ENCODE measurements around the gene NACC1. TPM values are rescaled to one million over a fixed set of nuclear protein-coding genes. Genes with fewer than 3 reads are reported as not detected.
A peak's percentile ranks its signal among the peaks of the same experiment; 100 is the strongest.
"Not testable (repeated sequence)": the region's sequence is repeated elsewhere in the genome, so short reads cannot be mapped to it uniquely, and the experiment has no call there.

The NACC1 gene
- total RNA-seq, 1 donor from 2014 or later, result 10.4 TPM

DNA sequence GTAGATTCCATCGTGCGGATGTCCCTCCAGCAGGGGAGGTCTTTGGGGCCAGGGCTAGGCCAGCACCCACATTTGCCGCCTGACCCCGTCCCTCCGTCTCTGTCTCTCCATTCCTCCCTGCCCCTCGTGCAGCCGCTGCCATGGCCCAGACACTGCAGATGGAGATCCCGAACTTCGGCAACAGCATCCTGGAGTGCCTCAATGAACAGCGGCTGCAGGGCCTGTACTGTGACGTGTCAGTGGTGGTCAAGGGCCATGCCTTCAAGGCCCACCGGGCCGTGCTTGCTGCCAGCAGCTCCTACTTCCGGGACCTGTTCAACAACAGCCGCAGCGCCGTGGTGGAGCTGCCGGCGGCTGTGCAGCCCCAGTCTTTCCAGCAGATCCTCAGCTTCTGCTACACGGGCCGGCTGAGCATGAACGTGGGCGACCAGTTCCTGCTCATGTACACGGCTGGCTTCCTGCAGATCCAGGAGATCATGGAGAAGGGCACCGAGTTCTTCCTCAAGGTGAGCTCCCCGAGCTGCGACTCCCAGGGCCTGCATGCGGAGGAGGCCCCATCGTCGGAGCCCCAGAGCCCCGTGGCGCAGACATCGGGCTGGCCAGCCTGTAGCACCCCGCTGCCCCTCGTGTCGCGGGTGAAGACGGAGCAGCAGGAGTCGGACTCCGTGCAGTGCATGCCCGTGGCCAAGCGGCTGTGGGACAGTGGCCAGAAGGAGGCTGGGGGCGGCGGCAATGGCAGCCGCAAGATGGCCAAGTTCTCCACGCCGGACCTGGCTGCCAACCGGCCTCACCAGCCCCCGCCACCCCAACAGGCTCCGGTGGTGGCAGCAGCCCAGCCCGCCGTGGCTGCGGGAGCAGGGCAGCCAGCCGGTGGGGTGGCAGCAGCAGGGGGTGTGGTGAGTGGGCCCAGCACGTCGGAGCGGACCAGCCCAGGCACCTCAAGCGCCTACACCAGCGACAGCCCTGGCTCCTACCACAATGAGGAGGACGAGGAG is 17.3 kb downstream of the NACC1 start:
- peaks cover 30 to 35% (median 33%) of the 10 kb centered on the region in 3 donors for H3K36me3 ChIP-seq (ENCODE audit: control insufficient read depth in 3 of 3, insufficient read depth in 3 of 3, low read length in 3 of 3)
- peaks cover 0 to 4% (median 0%) of the 10 kb centered on the region in 3 donors for H3K4me1 ChIP-seq (ENCODE audit: control insufficient read depth in 3 of 3, insufficient read depth in 3 of 3, low read length in 3 of 3)
- H3K9ac ChIP-seq (ENCODE audit: low read depth in 1 of 3, low read length in 3 of 3), result peak overlapping the region in 1 of 3 donors; percentile 20
- no peaks in the 10 kb centered on the region for H3K9me3 ChIP-seq (ENCODE audit: control insufficient read depth in 3 of 3, low read length in 3 of 3)
- H3K27ac ChIP-seq (ENCODE audit: low read depth, low read length), result no peak overlapping the region
- H3K27me3 ChIP-seq (ENCODE audit: control insufficient read depth in 3 of 3, insufficient read depth in 3 of 3, low read length in 3 of 3), result no peaks in the 10 kb centered on the region
- no peak overlapping the region for H3K4me3 ChIP-seq (ENCODE audit: low read length in 3 of 3)

DNA sequence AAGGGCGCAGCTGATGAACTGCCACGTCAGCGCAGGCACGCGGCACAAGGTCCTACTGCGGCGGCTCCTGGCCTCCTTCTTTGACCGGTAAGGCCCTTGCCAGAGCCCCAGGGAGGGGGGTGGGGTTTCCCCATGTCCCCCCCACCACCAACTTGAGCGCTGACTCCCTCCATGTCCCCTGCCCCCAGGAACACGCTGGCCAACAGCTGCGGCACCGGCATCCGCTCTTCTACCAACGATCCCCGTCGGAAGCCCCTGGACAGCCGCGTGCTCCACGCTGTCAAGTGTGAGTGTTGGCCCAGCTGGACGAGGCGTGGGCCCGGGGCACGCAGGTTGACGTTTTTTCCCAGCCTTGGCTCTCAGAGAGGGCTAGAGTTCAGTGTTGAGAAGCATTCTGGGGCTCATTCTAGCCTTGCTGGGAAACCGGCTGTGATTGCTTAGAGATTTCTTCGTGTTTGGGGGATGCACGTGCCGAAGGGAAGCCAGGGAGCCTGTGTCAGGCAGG is 19.3 kb downstream of the NACC1 start:
- H3K27ac ChIP-seq (ENCODE audit: low read depth, low read length), result no peak overlapping the region
- H3K4me1 ChIP-seq (ENCODE audit: control insufficient read depth in 3 of 3, insufficient read depth in 3 of 3, low read length in 3 of 3), result peaks cover 0 to 4% (median 0%) of the 10 kb centered on the region in 3 donors
- H3K4me3 ChIP-seq (ENCODE audit: low read length in 3 of 3), result no peak overlapping the region
- peaks cover 33 to 36% (median 36%) of the 10 kb centered on the region in 3 donors for H3K36me3 ChIP-seq (ENCODE audit: control insufficient read depth in 3 of 3, insufficient read depth in 3 of 3, low read length in 3 of 3)
- H3K9ac ChIP-seq (ENCODE audit: low read depth in 1 of 3, low read length in 3 of 3), result no peak overlapping the region
- no peaks in the 10 kb centered on the region for H3K9me3 ChIP-seq (ENCODE audit: control insufficient read depth in 3 of 3, low read length in 3 of 3)
- H3K27me3 ChIP-seq (ENCODE audit: control insufficient read depth in 3 of 3, insufficient read depth in 3 of 3, low read length in 3 of 3), result no peaks in the 10 kb centered on the region

DNA sequence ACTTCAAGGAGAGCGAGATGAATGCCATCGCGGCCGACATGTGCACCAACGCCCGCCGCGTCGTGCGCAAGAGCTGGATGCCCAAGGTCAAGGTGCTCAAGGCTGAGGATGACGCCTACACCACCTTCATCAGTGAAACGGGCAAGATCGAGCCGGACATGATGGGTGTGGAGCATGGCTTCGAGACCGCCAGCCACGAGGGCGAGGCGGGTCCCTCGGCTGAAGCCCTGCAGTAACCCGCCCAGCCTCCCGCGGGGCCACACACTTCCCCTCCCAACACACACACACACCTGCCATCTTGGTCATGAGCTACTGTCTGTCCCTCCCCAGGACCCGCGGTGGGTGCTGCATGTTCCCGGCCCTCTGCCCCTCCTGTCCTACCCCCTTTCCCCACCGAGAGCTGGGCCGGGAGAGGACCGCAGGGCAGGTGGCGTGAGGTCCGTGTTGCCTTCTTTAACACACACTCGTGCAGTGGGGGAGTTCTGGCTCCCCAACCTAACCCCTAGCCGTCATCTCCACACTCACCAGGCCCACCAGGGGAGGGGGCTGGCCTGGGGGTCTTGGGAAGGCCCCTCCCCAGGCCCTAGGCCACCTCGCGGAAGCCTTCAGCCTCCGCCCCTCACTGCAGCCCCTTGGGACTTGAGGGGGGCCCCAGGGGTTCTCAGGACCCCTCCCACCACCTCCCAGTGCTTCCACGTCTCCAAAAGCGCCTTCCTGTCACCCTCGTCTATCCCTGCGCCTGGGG is 20.3 kb downstream of the NACC1 start:
- H3K4me1 ChIP-seq (ENCODE audit: control insufficient read depth in 3 of 3, insufficient read depth in 3 of 3, low read length in 3 of 3), result peaks cover 0 to 4% (median 4%) of the 10 kb centered on the region in 3 donors
- no peaks in the 10 kb centered on the region for H3K27me3 ChIP-seq (ENCODE audit: control insufficient read depth in 3 of 3, insufficient read depth in 3 of 3, low read length in 3 of 3)
- no peak overlapping the region for H3K27ac ChIP-seq (ENCODE audit: low read depth, low read length)
- H3K9me3 ChIP-seq (ENCODE audit: control insufficient read depth in 3 of 3, low read length in 3 of 3), result no peaks in the 10 kb centered on the region
- H3K36me3 ChIP-seq (ENCODE audit: control insufficient read depth in 3 of 3, insufficient read depth in 3 of 3, low read length in 3 of 3), result peaks cover 34 to 36% (median 35%) of the 10 kb centered on the region in 3 donors
- no peak overlapping the region for H3K4me3 ChIP-seq (ENCODE audit: low read length in 3 of 3)
- H3K9ac ChIP-seq (ENCODE audit: low read depth in 1 of 3, low read length in 3 of 3), result no peak overlapping the region

DNA sequence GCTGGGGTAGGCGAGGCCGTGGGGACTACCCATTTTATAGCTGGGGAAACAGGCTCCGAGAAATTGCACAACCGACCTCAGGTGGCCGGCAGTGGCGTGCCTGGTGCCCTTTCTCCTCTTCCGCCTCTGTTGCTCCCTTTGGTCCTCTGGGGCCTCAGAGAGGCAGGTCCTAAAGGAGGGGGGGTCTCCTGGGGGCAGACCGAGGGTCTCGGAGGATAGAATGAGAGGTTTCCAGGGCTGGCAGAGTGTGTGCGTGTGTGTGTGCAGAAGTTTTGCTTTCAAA is 20.8 kb downstream of the NACC1 start:
- no peak overlapping the region for H3K4me3 ChIP-seq (ENCODE audit: low read length in 3 of 3)
- peaks cover 34 to 39% (median 38%) of the 10 kb centered on the region in 3 donors for H3K36me3 ChIP-seq (ENCODE audit: control insufficient read depth in 3 of 3, insufficient read depth in 3 of 3, low read length in 3 of 3)
- H3K27me3 ChIP-seq (ENCODE audit: control insufficient read depth in 3 of 3, insufficient read depth in 3 of 3, low read length in 3 of 3), result no peaks in the 10 kb centered on the region
- H3K4me1 ChIP-seq (ENCODE audit: control insufficient read depth in 3 of 3, insufficient read depth in 3 of 3, low read length in 3 of 3), result peaks cover 0 to 4% (median 4%) of the 10 kb centered on the region in 3 donors
- no peak overlapping the region for H3K27ac ChIP-seq (ENCODE audit: low read depth, low read length)
- no peaks in the 10 kb centered on the region for H3K9me3 ChIP-seq (ENCODE audit: control insufficient read depth in 3 of 3, low read length in 3 of 3)
- H3K9ac ChIP-seq (ENCODE audit: low read depth in 1 of 3, low read length in 3 of 3), result no peak overlapping the region

DNA sequence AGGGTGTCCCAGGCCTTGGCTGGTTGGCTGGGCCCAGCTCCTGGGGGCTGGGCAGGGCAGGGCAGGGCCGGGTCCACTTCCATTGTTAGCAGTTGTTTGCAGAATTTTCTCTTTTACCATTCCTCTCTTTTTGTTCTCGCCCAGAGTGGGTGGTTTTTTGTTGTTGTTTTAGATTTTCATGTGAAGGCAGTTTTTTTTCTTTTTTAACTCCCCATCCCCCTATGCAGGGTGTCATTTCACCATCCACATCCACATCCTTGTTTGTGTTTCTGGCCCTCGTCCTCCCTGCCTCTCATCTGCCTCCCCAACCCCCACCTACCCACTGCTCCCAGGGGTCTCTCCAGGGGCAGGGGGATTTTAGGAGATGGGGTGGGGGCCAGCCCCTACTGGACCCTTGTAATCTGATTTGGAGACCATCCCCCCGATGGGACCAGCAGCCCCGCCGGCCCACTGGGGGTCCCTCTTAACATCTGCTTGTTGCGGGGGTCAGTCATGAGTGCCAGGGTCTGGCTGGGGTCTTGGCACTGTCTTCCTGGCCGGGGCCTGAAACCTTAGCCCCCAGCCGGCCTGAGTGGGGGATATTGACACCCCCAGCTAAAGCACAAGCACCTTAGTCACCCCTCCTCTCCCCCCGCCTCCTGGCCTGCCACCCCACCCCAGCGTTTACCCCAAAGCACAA is 21.7 kb downstream of the NACC1 start:
- no peaks in the 10 kb centered on the region for H3K27me3 ChIP-seq (ENCODE audit: control insufficient read depth in 3 of 3, insufficient read depth in 3 of 3, low read length in 3 of 3)
- no peaks in the 10 kb centered on the region for H3K9me3 ChIP-seq (ENCODE audit: control insufficient read depth in 3 of 3, low read length in 3 of 3)
- H3K9ac ChIP-seq (ENCODE audit: low read depth in 1 of 3, low read length in 3 of 3), result no peak overlapping the region
- H3K27ac ChIP-seq (ENCODE audit: low read depth, low read length), result no peak overlapping the region
- no peak overlapping the region for H3K4me3 ChIP-seq (ENCODE audit: low read length in 3 of 3)
- peaks cover 40 to 48% (median 47%) of the 10 kb centered on the region in 3 donors for H3K36me3 ChIP-seq (ENCODE audit: control insufficient read depth in 3 of 3, insufficient read depth in 3 of 3, low read length in 3 of 3)
- peaks cover 0 to 4% (median under 1%) of the 10 kb centered on the region in 3 donors for H3K4me1 ChIP-seq (ENCODE audit: control insufficient read depth in 3 of 3, insufficient read depth in 3 of 3, low read length in 3 of 3)

DNA sequence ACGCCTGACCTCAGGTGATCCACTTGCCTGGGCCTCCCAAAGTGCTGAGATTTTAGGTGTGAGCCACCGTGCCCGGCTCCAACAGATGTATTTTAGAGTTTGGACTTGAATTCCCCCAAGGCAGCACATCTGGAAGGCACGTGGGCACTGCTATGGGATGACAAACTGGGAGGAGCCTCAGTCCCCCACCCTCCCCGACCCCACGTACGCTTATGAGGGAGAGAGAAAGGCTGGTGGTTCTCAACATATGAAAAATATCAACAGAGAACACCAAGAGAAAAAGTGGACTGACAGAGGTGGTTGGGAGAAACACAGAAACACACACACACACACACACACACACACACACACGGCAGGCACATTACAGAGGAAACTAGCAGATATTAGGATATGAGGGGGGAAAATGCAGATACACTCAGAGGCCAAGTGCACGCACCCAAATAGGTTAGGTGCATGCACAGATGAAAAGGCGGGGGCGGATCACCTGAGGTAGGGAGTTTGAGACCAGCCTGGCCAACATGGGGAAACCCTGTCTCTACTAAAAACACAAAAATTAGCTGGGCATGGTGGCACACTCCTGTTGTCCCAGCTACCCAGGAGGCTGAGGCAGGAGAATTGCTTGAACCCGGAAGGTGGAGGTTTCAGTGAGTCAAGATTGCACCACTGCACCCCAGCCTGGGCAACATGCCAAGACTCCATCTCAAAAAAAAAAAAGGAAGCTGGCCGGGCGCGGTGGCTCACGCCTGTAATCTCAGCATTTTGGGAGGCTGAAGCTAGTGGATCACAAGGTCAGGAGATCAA is 28.9 kb downstream of the NACC1 start:
- Histone ChIP-seq H3K36me3 (ENCODE audit: control insufficient read depth in 3 of 3, insufficient read depth in 3 of 3, low read length in 3 of 3) (peaks cover 13 to 15% (median 15%) of the 10 kb centered on the region in 3 donors), H3K9me3 (ENCODE audit: control insufficient read depth in 3 of 3, low read length in 3 of 3) (no peaks in the 10 kb centered on the region), H3K27me3 (ENCODE audit: control insufficient read depth in 3 of 3, insufficient read depth in 3 of 3, low read length in 3 of 3) (no peaks in the 10 kb centered on the region), H3K4me3 (ENCODE audit: low read length in 3 of 3) (no peak overlapping the region), H3K4me1 (ENCODE audit: control insufficient read depth in 3 of 3, insufficient read depth in 3 of 3, low read length in 3 of 3) (peaks cover 11 to 21% (median 12%) of the 10 kb centered on the region in 3 donors), H3K27ac (ENCODE audit: low read depth, low read length) (no peak overlapping the region), H3K9ac (ENCODE audit: low read depth in 1 of 3, low read length in 3 of 3) (no peak overlapping the region)

DNA sequence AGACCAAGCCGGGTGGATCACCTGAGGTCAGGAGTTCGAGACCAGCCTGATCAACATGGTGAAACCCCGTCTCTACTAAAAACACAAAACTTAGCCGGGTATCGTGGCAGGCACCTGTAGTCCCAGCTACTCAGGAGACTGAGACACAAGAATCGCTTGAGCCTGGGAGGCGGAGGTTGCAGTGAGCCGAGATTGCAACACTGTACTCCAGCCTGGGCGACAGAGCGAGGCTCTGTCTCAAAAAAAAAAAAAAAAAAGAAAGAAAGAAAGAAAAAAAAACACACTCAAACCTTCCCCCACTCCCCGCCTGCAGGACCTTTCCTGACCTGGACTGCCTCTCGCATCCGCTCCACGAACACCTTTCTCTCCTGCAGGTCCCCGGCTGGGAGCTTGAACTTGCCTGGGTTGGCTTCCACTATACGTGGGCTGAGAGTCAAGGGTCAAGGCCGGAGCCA is 31.1 kb downstream of the NACC1 start:
- Histone ChIP-seq H3K9ac (ENCODE audit: low read depth in 1 of 3, low read length in 3 of 3) (peak overlapping the region; percentile 70 to 100 (median 100)), H3K36me3 (ENCODE audit: control insufficient read depth in 3 of 3, insufficient read depth in 3 of 3, low read length in 3 of 3) (peaks cover 6 to 10% (median 9%) of the 10 kb centered on the region in 3 donors), H3K4me3 (ENCODE audit: low read length in 3 of 3) (peak overlapping the region; percentile 86 to 99 (median 98)), H3K27me3 (ENCODE audit: control insufficient read depth in 3 of 3, insufficient read depth in 3 of 3, low read length in 3 of 3) (peaks cover 0 to 13% (median 0%) of the 10 kb centered on the region in 3 donors), H3K4me1 (ENCODE audit: control insufficient read depth in 3 of 3, insufficient read depth in 3 of 3, low read length in 3 of 3) (peaks cover 18 to 39% (median 28%) of the 10 kb centered on the region in 3 donors)
- not testable (repeated sequence) for H3K9me3 ChIP-seq (ENCODE audit: control insufficient read depth in 3 of 3, low read length in 3 of 3); H3K27ac ChIP-seq (ENCODE audit: low read depth, low read length)

DNA sequence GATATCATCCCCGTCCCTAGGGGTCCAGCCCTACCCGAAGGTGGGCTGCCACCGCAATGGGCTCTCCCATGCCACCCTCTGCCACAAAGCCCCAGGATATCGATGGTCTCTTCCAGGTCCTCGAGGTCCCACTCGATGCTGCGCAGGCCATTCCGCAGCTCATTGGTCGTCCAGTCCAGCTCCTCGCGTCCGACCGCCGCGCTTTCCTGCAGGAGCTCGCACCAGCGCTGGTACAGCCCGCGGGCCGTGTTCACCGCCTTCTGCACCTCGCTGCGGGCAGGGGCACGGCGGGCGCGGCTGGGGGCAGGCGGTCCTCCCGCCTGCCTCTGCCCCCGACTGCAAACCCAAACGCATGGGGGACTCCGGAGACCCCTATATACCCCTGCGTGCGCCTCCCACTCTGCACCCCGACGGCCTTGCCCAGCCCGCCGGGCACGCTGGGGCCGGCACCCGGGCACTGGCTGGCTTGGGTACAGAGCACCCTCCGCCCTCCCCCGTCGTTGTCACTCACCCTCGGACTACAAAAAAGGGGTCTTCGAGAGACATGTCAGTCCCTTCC is 31.6 kb downstream of the NACC1 start:
- Histone ChIP-seq H3K4me3 (ENCODE audit: low read length in 3 of 3) (peak overlapping the region; percentile 86 to 99 (median 98)), H3K4me1 (ENCODE audit: control insufficient read depth in 3 of 3, insufficient read depth in 3 of 3, low read length in 3 of 3) (peaks cover 18 to 44% (median 31%) of the 10 kb centered on the region in 3 donors), H3K36me3 (ENCODE audit: control insufficient read depth in 3 of 3, insufficient read depth in 3 of 3, low read length in 3 of 3) (peaks cover under 1 to 8% (median 4%) of the 10 kb centered on the region in 3 donors), H3K9ac (ENCODE audit: low read depth in 1 of 3, low read length in 3 of 3) (peak overlapping the region; percentile 70 to 100 (median 100)), H3K9me3 (ENCODE audit: control insufficient read depth in 3 of 3, low read length in 3 of 3) (no peaks in the 10 kb centered on the region), H3K27me3 (ENCODE audit: control insufficient read depth in 3 of 3, insufficient read depth in 3 of 3, low read length in 3 of 3) (peaks cover 0 to 17% (median 0%) of the 10 kb centered on the region in 3 donors), H3K27ac (ENCODE audit: low read depth, low read length) (peak overlapping the region; percentile 100)

Data from skeletal muscle tissue (tissue), 4 donors.